ENCODE measurements around the gene FHOD3. TPM values are rescaled to one million over a fixed set of nuclear protein-coding genes. Genes with fewer than 3 reads are reported as not detected.

Gene FHOD3
- total and polyA plus RNA-seq, 2 of the 4 experiments (the other 2 are of a cell fraction), result 14.6 to 16.0 TPM

- H3K4ac ChIP-seq (ENCODE audit: low read depth, low read length), result no peak overlapping the region
- H3K4me2 ChIP-seq (ENCODE audit: low read depth, low read length), result no peak overlapping the region
- H3K9ac ChIP-seq (ENCODE audit: low read depth, low read length), result no peak overlapping the region
- TF ChIP-seq CHD1 (IDR thresholded peaks at IDR 0.05; ENCODE audit: low read depth, low read length) (no peak), NFE2L2 (IDR thresholded peaks at IDR 0.05; ENCODE audit: low read depth, low read length) (no peak), ELK1 (IDR thresholded peaks at IDR 0.05; ENCODE audit: borderline replicate concordance, low read depth, low read length) (no peak), USF2 (IDR thresholded peaks at IDR 0.05; ENCODE audit: low read depth, low read length) (no peak), MXI1 (IDR thresholded peaks at IDR 0.05; ENCODE audit: borderline replicate concordance, low read depth, low read length) (no peak), RFX5 (IDR thresholded peaks at IDR 0.05; ENCODE audit: low read depth, low read length) (no peak), POLR2A (IDR thresholded peaks at IDR 0.05; ENCODE audit: low read depth, low read length) (no peak), BHLHE40 (IDR thresholded peaks at IDR 0.05; ENCODE audit: low read depth, low read length) (no peak), CEBPB (IDR thresholded peaks at IDR 0.05; ENCODE audit: low read depth, low read length) (no peak), RAD21 (IDR thresholded peaks at IDR 0.05; ENCODE audit: low read length) (no peak), SMC3 (IDR thresholded peaks at IDR 0.05; ENCODE audit: low read depth, low read length) (no peak), MAZ (IDR thresholded peaks at IDR 0.05; ENCODE audit: borderline replicate concordance, low read depth, low read length) (no peak), FOS (IDR thresholded peaks at IDR 0.05; ENCODE audit: low read depth, low read length) (no peak), RCOR1 (IDR thresholded peaks at IDR 0.05; ENCODE audit: insufficient replicate concordance, low read length) (no peak)
- TF ChIP-seq, protein P1, sequence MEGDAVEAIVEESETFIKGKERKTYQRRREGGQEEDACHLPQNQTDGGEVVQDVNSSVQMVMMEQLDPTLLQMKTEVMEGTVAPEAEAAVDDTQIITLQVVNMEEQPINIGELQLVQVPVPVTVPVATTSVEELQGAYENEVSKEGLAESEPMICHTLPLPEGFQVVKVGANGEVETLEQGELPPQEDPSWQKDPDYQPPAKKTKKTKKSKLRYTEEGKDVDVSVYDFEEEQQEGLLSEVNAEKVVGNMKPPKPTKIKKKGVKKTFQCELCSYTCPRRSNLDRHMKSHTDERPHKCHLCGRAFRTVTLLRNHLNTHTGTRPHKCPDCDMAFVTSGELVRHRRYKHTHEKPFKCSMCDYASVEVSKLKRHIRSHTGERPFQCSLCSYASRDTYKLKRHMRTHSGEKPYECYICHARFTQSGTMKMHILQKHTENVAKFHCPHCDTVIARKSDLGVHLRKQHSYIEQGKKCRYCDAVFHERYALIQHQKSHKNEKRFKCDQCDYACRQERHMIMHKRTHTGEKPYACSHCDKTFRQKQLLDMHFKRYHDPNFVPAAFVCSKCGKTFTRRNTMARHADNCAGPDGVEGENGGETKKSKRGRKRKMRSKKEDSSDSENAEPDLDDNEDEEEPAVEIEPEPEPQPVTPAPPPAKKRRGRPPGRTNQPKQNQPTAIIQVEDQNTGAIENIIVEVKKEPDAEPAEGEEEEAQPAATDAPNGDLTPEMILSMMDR (conservative IDR thresholded peaks at IDR 0.05; ENCODE audit: low read depth, low read length), result no peak
- H3K23ac ChIP-seq (ENCODE audit: low read depth, low read length), result no peak overlapping the region
- 20% methylated on average over 1 of the region's 2 CpGs; no CpG with 5 or more reads in 1 of the 2 experiments for WGBS, 2 experiments (ENCODE audit: extremely low coverage in 2 of 2, insufficient read length in 1 of 2)
- no peak overlapping the region for H2BK120ac ChIP-seq (ENCODE audit: low read depth, low read length)
- no peaks in the 10 kb centered on the region for H3K9me1 ChIP-seq (ENCODE audit: insufficient read depth, low read length)
- H3K56ac ChIP-seq (ENCODE audit: extremely low read depth, insufficient read depth, low read length), result no peak overlapping the region
- no peaks in the 10 kb centered on the region for H4K20me1 ChIP-seq (ENCODE audit: insufficient read depth, low read length)
- no peak overlapping the region for H2BK15ac ChIP-seq (ENCODE audit: low read depth, low read length)
- no peaks in the 10 kb centered on the region; a peak in 1 of 4 replicates for H3K79me1 ChIP-seq (ENCODE audit: low read depth in 1 of 2, low read length in 2 of 2)
- ChIA-PET POLR2A (ENCODE audit: unreplicated experiment) (no interaction called here), CTCF (no interaction called here)
- no peak overlapping the region for H4K5ac ChIP-seq (ENCODE audit: low read depth, low read length)
- H3K9me3 ChIP-seq (ENCODE audit: control insufficient read depth, insufficient read depth, low read length), result no peaks in the 10 kb centered on the region
- no peaks in the 10 kb centered on the region; the same call in 1 of the 2 replicates for H3K27me3 ChIP-seq (ENCODE audit: control insufficient read depth, insufficient read depth, low read length)
- no peak overlapping the region for H2BK20ac ChIP-seq (ENCODE audit: low read depth, low read length)
- in situ Hi-C loops (cut with MboI; ENCODE audit: low sequenced_read_pairs), result no loop called here
- DNase-seq (no peak), ATAC-seq (ENCODE audit: low read depth) (no peak)
- H2AK5ac ChIP-seq (ENCODE audit: low read depth, low read length), result no peak overlapping the region
- no peak overlapping the region for H3K18ac ChIP-seq (ENCODE audit: low read depth, low read length)
- no peaks in the 10 kb centered on the region; the same call in 1 of the 2 replicates for H3K4me1 ChIP-seq (ENCODE audit: control insufficient read depth, insufficient read depth, low read length)
- intact Hi-C loops (cut with micrococcal nuclease), result loop anchor here (10.0 kb wide), 1 partner anchor 67 kb away; no protein-coding TSS in a partner anchor
- H4K8ac ChIP-seq (ENCODE audit: low read depth in 2 of 2, low read length in 2 of 2), result no peak overlapping the region
- no TSS peak for BruUV-seq (replicated peaks)
- no peak overlapping the region for H2AFZ ChIP-seq (replicated peaks; ENCODE audit: low read length, poor library complexity)
- H2AK9ac ChIP-seq (replicated peaks; ENCODE audit: low read depth, low read length, poor library complexity), result no peak overlapping the region
- dilution Hi-C loops (cut with HindIII; ENCODE audit: low sequenced_read_pairs, unreplicated experiment), result no loop called here
- H3K27ac ChIP-seq (ENCODE audit: insufficient read depth, low read length), result no peak overlapping the region
- H3K14ac ChIP-seq (replicated peaks; ENCODE audit: low read depth, low read length), result no peak overlapping the region
- H3K36me3 ChIP-seq (ENCODE audit: control insufficient read depth, insufficient read depth, low read length), result no peaks in the 10 kb centered on the region
- no peak overlapping the region for H2BK5ac ChIP-seq (ENCODE audit: low read depth, low read length, poor library complexity, severe bottlenecking)
- no peak overlapping the region for H4K91ac ChIP-seq (ENCODE audit: insufficient read depth, low read depth, low read length)
- no peak overlapping the region for H3K4me3 ChIP-seq (ENCODE audit: insufficient read depth, low read depth, low read length)
Measured at GRCh38 chr18:36488131-36488530, 190.6 kb downstream of the FHOD3 start.

All from IMR-90 (cell line).